Stimulated activated CD4-positive, alpha-beta T cell treated with anti-CD3 and anti-CD28 coated beads, Interleukin-2, amount 100 ng/mL, for 24 hours (primary cell): ENCODE measurements around the gene DCPS.
"Not testable (repeated sequence)": the region's sequence is repeated elsewhere in the genome, so short reads cannot be mapped to it uniquely, and the experiment has no call there.

Experiments used
- DNase-seq, 2 donors: peaks; one replicate each; pipeline ENCODE4 v3.0.0-alpha.2; 2020

The DCPS gene

GRCh38 chr11:126362879-126363655 is 59.2 kb downstream of the DCPS start:
- no peak for DNase-seq

DNA sequence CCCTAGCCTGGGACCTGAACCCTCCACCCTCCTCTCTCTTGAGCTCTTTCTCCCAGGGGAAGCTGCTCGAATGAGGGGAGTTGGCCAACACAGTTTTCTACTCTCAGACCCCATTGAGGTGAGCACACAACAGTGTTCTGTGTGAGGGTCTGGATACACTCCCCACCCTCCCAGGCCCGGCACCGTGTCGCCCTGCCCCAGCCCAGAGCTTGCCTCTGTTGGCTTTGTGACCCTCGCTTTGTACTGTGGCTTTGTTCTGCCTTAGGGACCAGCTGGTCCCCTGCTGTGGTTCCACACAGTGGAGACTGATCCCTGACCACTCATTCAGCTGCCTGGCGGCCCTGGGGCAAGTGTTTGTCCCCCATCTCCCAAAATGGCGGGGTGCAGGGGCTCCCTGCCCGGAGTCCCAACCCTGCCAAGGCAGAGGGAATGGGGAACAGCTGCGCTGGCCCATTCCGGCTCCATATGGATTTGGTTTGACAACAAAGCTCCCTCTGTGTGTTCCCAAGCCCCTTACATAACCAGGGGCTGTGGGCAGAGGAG is 59.9 kb downstream of the DCPS start:
- DNase-seq: no peak

GRCh38 chr11:126364735-126365134 is 60.9 kb downstream of the DCPS start:
- DNase-seq: not testable (repeated sequence)

DNA sequence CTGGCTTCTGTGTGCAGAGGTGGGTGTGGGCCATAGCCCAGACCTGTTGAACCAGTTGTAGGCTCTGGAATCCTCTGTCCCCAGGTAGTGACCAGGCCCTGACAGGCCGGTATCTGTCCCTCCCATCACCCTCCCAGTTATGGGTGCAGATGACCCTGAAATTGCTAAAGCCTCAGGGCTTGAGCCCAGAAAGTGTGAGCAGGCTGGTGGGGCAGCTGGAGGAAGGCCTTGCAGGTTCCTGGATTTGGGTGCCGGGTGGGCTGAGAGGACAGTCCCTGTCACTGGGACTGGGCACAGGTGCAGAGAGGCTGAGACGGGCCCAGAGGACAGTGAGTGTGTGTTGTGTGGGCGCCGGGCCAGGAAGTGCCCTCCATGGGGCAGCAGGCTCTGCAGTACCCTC is 61.6 kb downstream of the DCPS start:
- DNase-seq: not testable (repeated sequence)

DNA sequence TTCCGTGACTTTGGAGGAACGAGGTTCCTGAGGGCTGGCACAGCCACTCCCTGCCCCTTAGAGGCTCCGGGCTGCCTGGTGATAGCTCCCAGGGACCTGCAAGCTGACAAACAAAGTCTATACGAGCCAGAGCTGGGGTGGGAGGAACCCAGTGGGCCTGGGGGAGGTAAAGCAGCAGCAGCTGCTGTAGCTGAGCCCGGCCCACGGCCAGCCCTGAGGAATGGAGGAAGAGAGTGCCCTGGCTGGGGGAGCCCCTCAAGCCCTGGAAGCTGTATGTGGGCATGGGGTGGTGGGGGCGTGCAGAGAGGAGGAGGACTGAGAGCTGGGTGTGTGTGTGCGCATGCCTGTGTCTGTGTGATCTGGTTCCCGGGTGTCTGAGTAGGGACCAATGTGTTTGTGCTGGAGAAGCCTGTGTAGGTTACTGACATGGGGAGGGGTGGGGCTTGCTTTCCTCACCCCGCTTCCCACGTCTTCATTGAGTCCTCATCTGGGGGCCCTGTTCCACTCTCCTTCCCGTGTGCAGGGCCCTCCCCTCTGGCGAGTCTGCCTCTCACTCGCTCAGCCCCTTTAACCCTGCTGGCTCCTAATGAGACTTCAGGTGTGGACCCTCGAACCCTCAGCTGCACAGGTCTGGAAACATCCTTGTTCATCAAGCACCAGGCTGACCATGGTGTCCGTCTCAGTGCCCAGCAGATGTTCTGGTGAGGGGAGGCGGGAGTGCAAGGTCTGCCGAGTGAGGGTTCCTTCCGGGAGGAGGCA is 62.4 kb downstream of the DCPS start:
- DNase-seq: no peak

DNA sequence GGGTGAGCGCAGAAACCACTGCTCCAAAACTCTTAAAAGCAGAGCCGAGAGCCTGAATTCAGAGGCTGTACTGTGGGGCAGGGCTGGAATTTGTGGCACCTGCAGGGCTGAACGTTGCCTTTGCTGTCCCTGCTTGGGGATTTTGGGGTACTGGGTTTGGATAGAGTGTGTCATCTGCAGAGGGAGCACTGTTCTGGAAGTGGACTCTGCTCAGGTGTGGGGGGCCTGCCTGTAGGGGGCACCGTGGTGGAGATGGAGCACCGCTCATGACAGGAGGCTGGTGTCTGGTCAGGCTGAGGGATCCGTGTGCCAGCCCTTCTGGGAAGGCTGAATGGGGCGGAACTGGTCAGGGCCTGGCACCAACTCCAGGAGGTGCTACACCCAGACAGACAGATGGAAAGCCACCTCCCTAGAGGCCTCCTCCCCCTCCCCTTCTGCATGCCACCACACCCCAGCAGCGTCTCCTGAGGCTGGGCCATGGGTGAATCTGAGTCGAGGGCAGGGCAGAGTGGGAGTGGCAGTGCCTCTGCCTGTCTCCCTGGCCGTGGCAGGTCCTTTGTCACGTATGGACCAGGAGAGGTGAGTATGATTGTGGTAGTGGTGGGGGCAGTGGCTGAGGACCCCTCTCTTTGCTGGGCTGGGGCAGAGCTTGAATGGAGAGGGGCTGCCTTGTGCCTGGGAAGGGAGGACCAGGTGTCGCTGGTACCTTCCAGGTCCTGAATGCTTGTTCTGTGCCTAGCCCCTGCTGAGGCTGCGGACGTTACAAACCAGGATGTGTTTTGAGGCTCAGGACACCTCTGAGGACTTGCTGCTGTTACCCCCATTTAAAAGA is 63.2 kb downstream of the DCPS start:
- DNase-seq: not testable (repeated sequence)

GRCh38 chr11:126367806-126368205 is 63.9 kb downstream of the DCPS start:
- not testable (repeated sequence) for DNase-seq

- not testable (repeated sequence) for DNase-seq
These were observed 64.7 kb downstream of the DCPS start for GRCh38 chr11:126368336-126369119.

GRCh38 chr11:126370016-126370415 is 66.2 kb downstream of the DCPS start:
- no peak for DNase-seq

- DNase-seq: no peak
These were observed 67.7 kb downstream of the DCPS start for GRCh38 chr11:126371595-126371994.

DNA sequence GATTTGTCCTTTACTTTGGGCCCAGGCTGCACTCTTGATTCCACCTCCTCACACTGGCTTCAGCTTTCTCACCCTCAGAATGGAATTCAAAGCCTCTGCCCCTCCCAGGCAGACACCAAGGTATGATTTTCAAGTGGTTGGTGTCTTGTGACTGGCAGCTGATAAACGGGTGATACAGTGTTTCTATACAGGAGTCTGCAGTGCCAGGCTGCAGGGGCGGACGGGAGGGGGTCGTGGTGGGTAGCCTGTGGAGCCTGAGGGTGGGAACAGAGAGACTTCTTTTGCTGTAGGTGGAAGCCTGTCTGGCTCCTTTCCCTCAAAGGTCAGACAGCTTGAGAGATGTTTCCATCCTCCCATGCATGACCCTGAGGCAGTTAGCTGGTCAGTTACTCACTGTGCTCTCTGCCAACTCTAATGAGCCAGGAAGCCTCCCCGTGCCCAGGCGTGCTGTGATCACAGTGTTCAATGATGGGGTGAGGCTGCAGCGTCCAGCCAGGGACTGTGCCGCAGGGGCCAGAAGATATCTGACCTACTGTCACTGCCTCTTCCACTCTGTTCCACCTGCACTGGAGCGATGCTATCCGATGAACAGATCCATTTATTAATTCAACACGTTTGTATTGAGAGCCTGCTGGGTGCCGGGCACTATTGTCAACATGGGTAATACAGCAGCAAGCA is 69.7 kb downstream of the DCPS start:
- not testable (repeated sequence) for DNase-seq

- not testable (repeated sequence) for DNase-seq
These were observed 70.9 kb downstream of the DCPS start for GRCh38 chr11:126374562-126375300.

- no peak for DNase-seq
These were observed 71.9 kb downstream of the DCPS start for GRCh38 chr11:126375726-126376125.

GRCh38 chr11:126378763-126379162 is 74.9 kb downstream of the DCPS start:
- no peak for DNase-seq

DNA sequence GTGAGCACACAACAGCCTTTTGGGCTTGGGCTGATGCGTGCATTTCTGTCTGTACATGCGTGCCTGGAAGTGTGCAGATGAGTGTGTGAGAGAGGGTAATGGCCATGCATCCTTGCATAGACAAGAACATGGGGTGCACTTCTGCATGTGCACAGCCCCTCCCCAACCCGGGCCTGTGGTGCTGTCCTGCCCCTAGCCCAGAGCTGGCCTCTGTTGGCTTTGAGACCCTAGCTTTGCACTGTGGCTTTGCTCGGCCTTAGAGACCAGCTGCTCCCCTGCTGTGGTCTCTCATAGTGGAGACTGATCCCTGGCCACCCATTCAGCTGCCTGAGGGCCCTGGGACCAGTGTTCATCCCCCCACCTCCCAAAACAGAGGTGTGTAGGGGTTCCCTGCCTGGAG is 77.0 kb downstream of the DCPS start:
- DNase-seq: no peak

DNA sequence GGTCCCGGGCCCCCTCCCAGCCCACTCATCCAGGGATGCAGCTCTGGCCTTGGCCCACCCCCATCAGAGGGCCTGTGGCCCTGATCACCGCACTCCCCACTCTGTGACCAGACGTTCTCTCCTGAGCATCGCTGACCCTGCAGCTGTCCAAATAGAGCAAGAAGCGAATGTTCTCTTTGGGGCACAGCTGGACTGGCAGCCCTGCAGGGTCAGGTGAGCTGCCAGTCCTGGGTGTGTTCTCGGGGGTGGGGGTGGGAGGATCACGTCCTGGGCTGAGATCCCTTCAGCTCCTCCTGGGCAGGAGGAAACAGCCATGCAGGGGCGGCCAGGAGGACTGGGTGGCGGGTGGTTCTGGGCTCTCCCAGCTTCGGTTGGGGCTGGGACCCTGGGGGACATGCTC is 78.1 kb downstream of the DCPS start:
- not testable (repeated sequence) for DNase-seq

GRCh38 chr11:126382641-126383040 is 78.8 kb downstream of the DCPS start:
- DNase-seq: not testable (repeated sequence)

- no peak for DNase-seq
These were observed 79.8 kb downstream of the DCPS start for GRCh38 chr11:126383339-126384335.

GRCh38 chr11:126384449-126385070 is 80.7 kb downstream of the DCPS start:
- no peak for DNase-seq
